Spleen (tissue), 7 donors: Measurements from ENCODE around the gene TTC39B.

Experiments used
- POLR2A ChIP-seq, 3 donors: fragments of 450-650 bp; IDR thresholded peaks; one replicate each; pipeline ENCODE4 v1.5.1; 2017; ENCODE audit warnings: antibody characterized with exemption in 3 of 3, mild to moderate bottlenecking in 1 of 3
- TF ChIP-seq, protein P1 (sequence below), 11 experiments: fragments of 200-600 bp in 7 of 11; fragments of 450-650 bp in 4 of 11; sonication (generic) in 4 of 11; IDR thresholded peaks in 8 of 11; conservative IDR thresholded peaks in 3 of 11; 1 replicate in 7 of 11; 2 replicates in 4 of 11; pipeline versions ENCODE4 v1.4.0 to v1.8.0; 2016 to 2021; ENCODE audit warnings: antibody characterized with exemption in 11 of 11, inconsistent platforms in 4 of 11, mild to moderate bottlenecking in 1 of 11
- donor health status: DM: no; HTN: no; CAD: no; lungs with moderate emphysema.
- donor health status: DM: no; HTN: no; CAD: no.
- donor health status: DM: no; HTN: no; CAD: no.

- TF ChIP-seq POLR2A (IDR thresholded peaks at IDR 0.05): no peak
- TF ChIP-seq, protein P1, sequence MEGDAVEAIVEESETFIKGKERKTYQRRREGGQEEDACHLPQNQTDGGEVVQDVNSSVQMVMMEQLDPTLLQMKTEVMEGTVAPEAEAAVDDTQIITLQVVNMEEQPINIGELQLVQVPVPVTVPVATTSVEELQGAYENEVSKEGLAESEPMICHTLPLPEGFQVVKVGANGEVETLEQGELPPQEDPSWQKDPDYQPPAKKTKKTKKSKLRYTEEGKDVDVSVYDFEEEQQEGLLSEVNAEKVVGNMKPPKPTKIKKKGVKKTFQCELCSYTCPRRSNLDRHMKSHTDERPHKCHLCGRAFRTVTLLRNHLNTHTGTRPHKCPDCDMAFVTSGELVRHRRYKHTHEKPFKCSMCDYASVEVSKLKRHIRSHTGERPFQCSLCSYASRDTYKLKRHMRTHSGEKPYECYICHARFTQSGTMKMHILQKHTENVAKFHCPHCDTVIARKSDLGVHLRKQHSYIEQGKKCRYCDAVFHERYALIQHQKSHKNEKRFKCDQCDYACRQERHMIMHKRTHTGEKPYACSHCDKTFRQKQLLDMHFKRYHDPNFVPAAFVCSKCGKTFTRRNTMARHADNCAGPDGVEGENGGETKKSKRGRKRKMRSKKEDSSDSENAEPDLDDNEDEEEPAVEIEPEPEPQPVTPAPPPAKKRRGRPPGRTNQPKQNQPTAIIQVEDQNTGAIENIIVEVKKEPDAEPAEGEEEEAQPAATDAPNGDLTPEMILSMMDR (IDR thresholded peaks at IDR 0.05 in 8 of 11, conservative IDR thresholded peaks at IDR 0.05 in 3 of 11): no peak
Measured at GRCh38 chr9:15155323-15155722, 151.7 kb downstream of the TTC39B start.
